Measurements from ENCODE around the gene NKAIN2.
"Not testable (repeated sequence)": the region's sequence is repeated elsewhere in the genome, so short reads cannot be mapped to it uniquely, and the experiment has no call there.

NKAIN2 gene

GRCh38 chr6:124560873-124561567 is 757.4 kb downstream of the NKAIN2 start:
- DNase-seq (ENCODE audit: low read depth) = no peak
- H3K4me3 ChIP-seq (ENCODE audit: low read depth, low read length) = no peak overlapping the region
- no peak for TF ChIP-seq MYC (IDR thresholded peaks at IDR 0.05; ENCODE audit: low read depth, low read length)
- TF ChIP-seq, protein P1, sequence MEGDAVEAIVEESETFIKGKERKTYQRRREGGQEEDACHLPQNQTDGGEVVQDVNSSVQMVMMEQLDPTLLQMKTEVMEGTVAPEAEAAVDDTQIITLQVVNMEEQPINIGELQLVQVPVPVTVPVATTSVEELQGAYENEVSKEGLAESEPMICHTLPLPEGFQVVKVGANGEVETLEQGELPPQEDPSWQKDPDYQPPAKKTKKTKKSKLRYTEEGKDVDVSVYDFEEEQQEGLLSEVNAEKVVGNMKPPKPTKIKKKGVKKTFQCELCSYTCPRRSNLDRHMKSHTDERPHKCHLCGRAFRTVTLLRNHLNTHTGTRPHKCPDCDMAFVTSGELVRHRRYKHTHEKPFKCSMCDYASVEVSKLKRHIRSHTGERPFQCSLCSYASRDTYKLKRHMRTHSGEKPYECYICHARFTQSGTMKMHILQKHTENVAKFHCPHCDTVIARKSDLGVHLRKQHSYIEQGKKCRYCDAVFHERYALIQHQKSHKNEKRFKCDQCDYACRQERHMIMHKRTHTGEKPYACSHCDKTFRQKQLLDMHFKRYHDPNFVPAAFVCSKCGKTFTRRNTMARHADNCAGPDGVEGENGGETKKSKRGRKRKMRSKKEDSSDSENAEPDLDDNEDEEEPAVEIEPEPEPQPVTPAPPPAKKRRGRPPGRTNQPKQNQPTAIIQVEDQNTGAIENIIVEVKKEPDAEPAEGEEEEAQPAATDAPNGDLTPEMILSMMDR (IDR thresholded peaks at IDR 0.05; ENCODE audit: low read depth, low read length) = no peak
- no peak for TF ChIP-seq POLR2A (IDR thresholded peaks at IDR 0.05; ENCODE audit: extremely low read depth, insufficient read length)
- no peak for TF ChIP-seq MAX (IDR thresholded peaks at IDR 0.05; ENCODE audit: low read depth, low read length)

DNA sequence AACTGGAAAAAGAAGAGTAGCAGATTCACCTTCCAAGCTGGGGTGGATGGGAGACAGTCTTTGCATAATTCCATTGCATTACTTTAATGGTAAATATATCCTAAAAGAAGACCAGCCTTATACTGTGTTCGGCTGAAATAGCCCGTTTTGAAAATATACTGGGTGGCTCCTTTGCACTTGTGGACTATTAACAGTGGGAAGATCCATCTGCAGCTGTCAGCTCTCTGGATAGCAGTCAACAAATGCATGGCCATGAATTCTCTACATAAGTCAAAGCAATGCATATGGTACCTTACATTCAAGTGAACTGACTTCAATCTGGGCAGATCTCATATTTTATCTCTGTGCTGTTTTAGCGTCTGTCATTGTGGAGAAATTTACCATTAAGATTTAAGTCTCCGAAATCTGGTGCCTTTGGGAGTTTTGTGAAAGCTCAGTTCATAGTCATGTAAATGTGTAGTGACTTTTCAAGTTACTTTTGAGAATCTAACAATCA is 758.0 kb downstream of the NKAIN2 start:
- TF ChIP-seq MYC (IDR thresholded peaks at IDR 0.05; ENCODE audit: low read depth, low read length) = no peak
- no peak for TF ChIP-seq MAX (IDR thresholded peaks at IDR 0.05; ENCODE audit: low read depth, low read length)
- TF ChIP-seq POLR2A (IDR thresholded peaks at IDR 0.05; ENCODE audit: extremely low read depth, insufficient read length) = no peak
- TF ChIP-seq, protein P1 (IDR thresholded peaks at IDR 0.05; ENCODE audit: low read depth, low read length) = no peak
- no peak for DNase-seq (ENCODE audit: low read depth)
- H3K4me3 ChIP-seq (ENCODE audit: low read depth, low read length) = no peak overlapping the region

DNA sequence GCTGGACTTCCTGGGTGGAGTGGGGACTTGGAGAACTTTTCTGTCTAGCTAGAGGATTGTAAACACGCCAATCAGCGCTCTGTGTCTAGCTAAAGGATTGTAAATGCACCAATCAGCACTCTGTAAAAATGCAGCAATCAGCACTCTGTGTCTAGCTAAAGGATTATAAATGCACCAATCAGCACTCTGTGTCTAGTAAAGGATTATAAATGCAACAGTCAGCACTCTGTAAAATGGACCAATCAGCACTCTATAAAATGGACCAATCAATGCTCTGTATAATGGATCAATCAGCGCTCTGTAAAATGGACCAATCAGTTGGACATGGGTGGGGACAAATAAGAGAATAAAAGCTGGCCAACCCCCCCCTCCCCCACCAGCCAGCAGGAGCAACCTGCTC is 760.5 kb downstream of the NKAIN2 start:
- H3K4me3 ChIP-seq (ENCODE audit: low read depth, low read length); DNase-seq (ENCODE audit: low read depth): not testable (repeated sequence)

DNA sequence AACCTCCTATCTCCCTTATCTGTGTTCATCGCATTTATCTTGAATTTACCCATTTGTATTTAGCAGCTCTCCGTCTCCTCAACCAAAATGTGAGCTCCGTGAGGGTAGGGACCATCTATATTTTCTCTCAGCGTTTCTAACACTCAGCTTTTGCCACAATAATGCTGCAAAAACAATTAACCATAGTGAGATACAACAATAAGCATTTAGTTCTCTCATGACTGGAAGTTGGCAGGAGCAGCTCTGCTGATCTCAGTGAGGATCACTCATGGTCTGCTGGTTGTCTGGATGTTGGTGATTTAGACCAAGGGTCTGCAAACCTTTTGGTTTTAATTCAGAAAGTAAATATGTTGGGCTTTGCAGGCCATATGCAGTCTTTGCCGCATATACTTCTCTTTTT is 763.7 kb downstream of the NKAIN2 start:
- H3K4me3 ChIP-seq (ENCODE audit: low read depth, low read length) = no peak overlapping the region
- no peak for TF ChIP-seq MYC (IDR thresholded peaks at IDR 0.05; ENCODE audit: low read depth, low read length)
- TF ChIP-seq, protein P1 (IDR thresholded peaks at IDR 0.05; ENCODE audit: low read depth, low read length) = no peak
- no peak for TF ChIP-seq MAX (IDR thresholded peaks at IDR 0.05; ENCODE audit: low read depth, low read length)
- TF ChIP-seq POLR2A (IDR thresholded peaks at IDR 0.05; ENCODE audit: extremely low read depth, insufficient read length) = no peak
- DNase-seq (ENCODE audit: low read depth) = no peak

DNA sequence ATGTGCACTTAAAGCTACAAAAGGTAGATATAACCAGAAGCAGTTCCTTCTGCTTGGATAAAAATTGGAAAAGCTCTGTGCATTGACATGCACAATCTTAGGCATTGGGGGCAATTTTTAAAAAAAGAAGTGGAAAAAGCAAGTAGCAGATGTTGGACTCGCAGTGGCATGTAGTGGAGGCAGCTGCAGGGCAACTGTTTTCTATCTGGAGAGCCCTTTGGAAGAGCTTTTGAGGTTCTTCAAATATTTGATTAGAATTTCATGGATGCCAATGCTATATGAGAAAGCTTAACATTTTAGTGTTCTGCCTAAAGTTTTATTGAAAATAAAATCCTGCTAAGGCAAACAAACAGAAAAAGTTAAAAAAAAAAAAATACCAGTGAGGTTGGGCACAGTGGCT is 770.3 kb downstream of the NKAIN2 start:
- DNase-seq (ENCODE audit: low read depth) = no peak
- no peak for TF ChIP-seq POLR2A (IDR thresholded peaks at IDR 0.05; ENCODE audit: extremely low read depth, insufficient read length)
- no peak for TF ChIP-seq MYC (IDR thresholded peaks at IDR 0.05; ENCODE audit: low read depth, low read length)
- TF ChIP-seq MAX (IDR thresholded peaks at IDR 0.05; ENCODE audit: low read depth, low read length) = no peak
- TF ChIP-seq, protein P1 (IDR thresholded peaks at IDR 0.05; ENCODE audit: low read depth, low read length) = no peak
- no peak overlapping the region for H3K4me3 ChIP-seq (ENCODE audit: low read depth, low read length)

- DNase-seq (ENCODE audit: low read depth) = no peak
- H3K4me3 ChIP-seq (ENCODE audit: low read depth, low read length) = no peak overlapping the region
- TF ChIP-seq MAX (IDR thresholded peaks at IDR 0.05; ENCODE audit: low read depth, low read length) (no peak), MYC (IDR thresholded peaks at IDR 0.05; ENCODE audit: low read depth, low read length) (no peak), POLR2A (IDR thresholded peaks at IDR 0.05; ENCODE audit: extremely low read depth, insufficient read length) (no peak)
- TF ChIP-seq, protein P1 (IDR thresholded peaks at IDR 0.05; ENCODE audit: low read depth, low read length) = no peak
Measured at GRCh38 chr6:124577734-124578281, 774.1 kb downstream of the NKAIN2 start.
